ENCODE results near the gene GALNT1.

GALNT1 gene

DNA sequence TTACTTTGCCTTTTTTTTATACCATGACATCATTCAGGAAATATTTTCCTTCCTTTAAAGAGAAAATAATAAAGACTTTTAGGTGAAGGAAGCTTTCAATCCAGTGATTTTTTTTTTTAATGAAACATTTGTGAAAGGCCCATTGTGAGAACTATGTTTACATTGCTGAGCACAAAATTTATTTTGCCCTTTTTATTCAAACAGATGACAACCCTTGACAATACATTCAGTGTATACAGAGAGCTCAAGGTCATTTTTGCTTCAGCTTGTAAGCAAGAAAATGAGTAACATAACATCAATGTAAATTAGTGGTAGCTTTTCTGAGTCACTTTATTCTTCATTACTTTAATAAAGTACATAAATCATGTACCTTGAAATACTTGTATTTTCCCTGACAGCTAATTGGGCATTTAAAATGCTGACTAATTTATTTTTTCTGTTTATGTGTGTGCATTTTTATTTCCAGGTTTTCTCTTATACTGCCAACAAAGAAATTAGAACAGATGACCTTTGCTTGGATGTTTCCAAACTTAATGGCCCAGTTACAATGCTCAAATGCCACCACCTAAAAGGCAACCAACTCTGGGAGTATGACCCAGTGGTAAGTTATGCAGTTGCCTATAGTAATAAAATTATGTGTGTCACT is 121.6 kb downstream of the GALNT1 start:
- no peak overlapping the region for H3K4me2 ChIP-seq (ENCODE audit: low read length)
- no peaks in the 10 kb centered on the region for H3K4me1 ChIP-seq (ENCODE audit: control insufficient read depth, low read length)
- no peaks in the 10 kb centered on the region for H3K27me3 ChIP-seq (ENCODE audit: control insufficient read depth, low read length)
- no peaks in the 10 kb centered on the region for H3F3A ChIP-seq (ENCODE audit: control insufficient read depth, insufficient read depth)
- no peaks in the 10 kb centered on the region for H4K20me1 ChIP-seq (ENCODE audit: control insufficient read depth, insufficient read depth, low read depth, low read length)
- no peaks in the 10 kb centered on the region for H3K79me2 ChIP-seq (ENCODE audit: control insufficient read depth, low read length)
- H3K9me2 ChIP-seq (replicated peaks; ENCODE audit: control insufficient read depth, low read length): no peaks in the 10 kb centered on the region
- peaks cover 8% of the 10 kb centered on the region for H3K36me3 ChIP-seq (ENCODE audit: control insufficient read depth, low read length)
- H3K27ac ChIP-seq (ENCODE audit: low read depth, low read length): no peak overlapping the region
- H3K4me3 ChIP-seq (ENCODE audit: low read length): no peak overlapping the region
- TF ChIP-seq EZH2phosphoT487 (IDR thresholded peaks at IDR 0.05; ENCODE audit: borderline replicate concordance, low read length): no peak
- TF ChIP-seq, protein P1, sequence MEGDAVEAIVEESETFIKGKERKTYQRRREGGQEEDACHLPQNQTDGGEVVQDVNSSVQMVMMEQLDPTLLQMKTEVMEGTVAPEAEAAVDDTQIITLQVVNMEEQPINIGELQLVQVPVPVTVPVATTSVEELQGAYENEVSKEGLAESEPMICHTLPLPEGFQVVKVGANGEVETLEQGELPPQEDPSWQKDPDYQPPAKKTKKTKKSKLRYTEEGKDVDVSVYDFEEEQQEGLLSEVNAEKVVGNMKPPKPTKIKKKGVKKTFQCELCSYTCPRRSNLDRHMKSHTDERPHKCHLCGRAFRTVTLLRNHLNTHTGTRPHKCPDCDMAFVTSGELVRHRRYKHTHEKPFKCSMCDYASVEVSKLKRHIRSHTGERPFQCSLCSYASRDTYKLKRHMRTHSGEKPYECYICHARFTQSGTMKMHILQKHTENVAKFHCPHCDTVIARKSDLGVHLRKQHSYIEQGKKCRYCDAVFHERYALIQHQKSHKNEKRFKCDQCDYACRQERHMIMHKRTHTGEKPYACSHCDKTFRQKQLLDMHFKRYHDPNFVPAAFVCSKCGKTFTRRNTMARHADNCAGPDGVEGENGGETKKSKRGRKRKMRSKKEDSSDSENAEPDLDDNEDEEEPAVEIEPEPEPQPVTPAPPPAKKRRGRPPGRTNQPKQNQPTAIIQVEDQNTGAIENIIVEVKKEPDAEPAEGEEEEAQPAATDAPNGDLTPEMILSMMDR (IDR thresholded peaks at IDR 0.05; ENCODE audit: low read depth, low read length, poor library complexity, severe bottlenecking): no peak
- no peaks in the 10 kb centered on the region for H3K9me3 ChIP-seq (ENCODE audit: control insufficient read depth, insufficient read depth, low read length)

DNA sequence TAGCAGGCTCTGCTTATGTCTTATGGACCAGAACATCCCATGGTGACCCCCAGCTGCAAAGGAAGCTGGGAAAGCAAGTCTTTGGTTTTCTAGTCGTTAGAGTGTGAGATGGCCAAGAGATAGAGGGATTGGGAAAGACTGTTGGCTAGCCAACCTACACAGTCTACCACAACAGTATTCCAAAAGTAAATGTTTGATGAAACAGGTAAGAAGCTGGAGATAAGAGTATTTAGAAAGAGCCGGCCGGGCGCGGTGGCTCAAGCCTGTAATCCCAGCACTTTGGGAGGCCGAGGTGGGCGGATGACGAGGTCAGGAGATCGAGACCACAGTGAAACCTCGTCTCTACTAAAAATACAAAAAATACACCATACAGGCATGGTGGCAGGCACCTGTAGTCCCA is 124.4 kb downstream of the GALNT1 start:
- Histone ChIP-seq H3K4me1 (ENCODE audit: control insufficient read depth, low read length) (no peaks in the 10 kb centered on the region), H3K9me2 (replicated peaks; ENCODE audit: control insufficient read depth, low read length) (no peaks in the 10 kb centered on the region), H3F3A (ENCODE audit: control insufficient read depth, insufficient read depth) (no peaks in the 10 kb centered on the region)

DNA sequence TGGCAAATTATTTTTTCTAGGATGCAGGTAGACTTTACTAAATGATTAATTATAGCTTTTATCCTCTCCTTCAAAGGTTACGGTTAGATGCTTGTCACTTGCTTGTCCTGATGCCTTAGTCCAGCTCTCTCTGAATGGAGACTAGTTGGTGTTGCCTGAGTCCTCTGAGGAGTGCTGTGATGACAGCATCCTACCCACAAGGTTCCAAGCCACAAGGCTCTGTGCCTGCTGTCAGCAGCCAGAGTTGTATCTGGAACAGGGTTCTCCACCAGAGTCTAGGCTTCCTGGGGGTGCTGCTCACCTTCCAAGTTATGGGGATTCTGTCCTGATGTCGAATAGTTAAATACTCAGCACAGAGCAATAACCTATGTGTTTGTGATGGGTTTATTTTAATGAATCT is 125.7 kb downstream of the GALNT1 start:
- TF ChIP-seq, protein P1 (IDR thresholded peaks at IDR 0.05; ENCODE audit: low read depth, low read length, poor library complexity, severe bottlenecking): no peak
- no peak for TF ChIP-seq EZH2phosphoT487 (IDR thresholded peaks at IDR 0.05; ENCODE audit: borderline replicate concordance, low read length)
- H4K20me1 ChIP-seq (ENCODE audit: control insufficient read depth, insufficient read depth, low read depth, low read length): no peaks in the 10 kb centered on the region
- no peak overlapping the region for H3K27ac ChIP-seq (ENCODE audit: low read depth, low read length)
- H3K27me3 ChIP-seq (ENCODE audit: control insufficient read depth, low read length): no peaks in the 10 kb centered on the region
- H3F3A ChIP-seq (ENCODE audit: control insufficient read depth, insufficient read depth): no peaks in the 10 kb centered on the region
- peaks cover 13% of the 10 kb centered on the region for H3K36me3 ChIP-seq (ENCODE audit: control insufficient read depth, low read length)
- H3K4me2 ChIP-seq (ENCODE audit: low read length): no peak overlapping the region
- H3K4me3 ChIP-seq (ENCODE audit: low read length): no peak overlapping the region
- no peaks in the 10 kb centered on the region for H3K4me1 ChIP-seq (ENCODE audit: control insufficient read depth, low read length)
- H3K79me2 ChIP-seq (ENCODE audit: control insufficient read depth, low read length): no peaks in the 10 kb centered on the region
- no peaks in the 10 kb centered on the region for H3K9me3 ChIP-seq (ENCODE audit: control insufficient read depth, insufficient read depth, low read length)
- H3K9me2 ChIP-seq (replicated peaks; ENCODE audit: control insufficient read depth, low read length): no peaks in the 10 kb centered on the region

More for the DNA sequence above, 124.4 kb downstream of the GALNT1 start:
- Histone ChIP-seq H3K4me2 (ENCODE audit: low read length) (no peak overlapping the region), H4K20me1 (ENCODE audit: control insufficient read depth, insufficient read depth, low read depth, low read length) (no peaks in the 10 kb centered on the region), H3K27ac (ENCODE audit: low read depth, low read length) (no peak overlapping the region), H3K36me3 (ENCODE audit: control insufficient read depth, low read length) (peaks cover 13% of the 10 kb centered on the region), H3K27me3 (ENCODE audit: control insufficient read depth, low read length) (no peaks in the 10 kb centered on the region), H3K9me3 (ENCODE audit: control insufficient read depth, insufficient read depth, low read length) (no peaks in the 10 kb centered on the region), H3K79me2 (ENCODE audit: control insufficient read depth, low read length) (no peaks in the 10 kb centered on the region), H3K4me3 (ENCODE audit: low read length) (no peak overlapping the region)
- TF ChIP-seq, protein P1 (IDR thresholded peaks at IDR 0.05; ENCODE audit: low read depth, low read length, poor library complexity, severe bottlenecking): no peak
- TF ChIP-seq EZH2phosphoT487 (IDR thresholded peaks at IDR 0.05; ENCODE audit: borderline replicate concordance, low read length): no peak
